GM23248 (cell line): Measurements from ENCODE around the gene ACER2. TPM values are rescaled to one million over a fixed set of nuclear protein-coding genes. Genes with fewer than 3 reads are reported as not detected.
A peak's percentile ranks its signal among the peaks of the same experiment; 100 is the strongest.

Experiments used
- DNase-seq: peaks from one replicate; pipeline ENCODE4 v3.0.0-alpha.2; 2015
- H2AFZ ChIP-seq: fragments of 200-600 bp; sonication (generic); 2 replicates; pipeline ENCODE4 v1.6.1; 2016; ENCODE audit warnings: antibody characterized with exemption
- H3F3A ChIP-seq: fragments of 200-600 bp; sonication (generic); 2 replicates; pipeline ENCODE4 v1.6.1; 2016; ENCODE audit warnings: mild to moderate bottlenecking, antibody characterized with exemption, mixed run types; ENCODE audit not compliant: insufficient read depth
- H3K27ac ChIP-seq: fragments of 200-600 bp; sonication (generic); 2 replicates; pipeline ENCODE4 v1.5.1; 2016; ENCODE audit warnings: mild to moderate bottlenecking
- H3K27me3 ChIP-seq: fragments of 200-600 bp; sonication (generic); replicated peaks from 2 replicates; pipeline ENCODE4 v1.6.1; 2016; ENCODE audit warnings: mild to moderate bottlenecking; ENCODE audit not compliant: insufficient read depth
- H3K36me3 ChIP-seq: fragments of 200-600 bp; sonication (generic); 2 replicates; pipeline ENCODE4 v1.6.1; 2016; ENCODE audit warnings: low read depth, mild to moderate bottlenecking
- H3K4me1 ChIP-seq: fragments of 200-600 bp; sonication (generic); 2 replicates; pipeline ENCODE4 v1.6.1; 2016; ENCODE audit warnings: mild to moderate bottlenecking; ENCODE audit not compliant: insufficient read depth
- H3K4me2 ChIP-seq: fragments of 200-600 bp; sonication (generic); one replicate; pipeline ENCODE4 v1.6.1; 2016; ENCODE audit warnings: mild to moderate bottlenecking; ENCODE audit not compliant: unreplicated experiment
- H3K4me3 ChIP-seq: fragments of 200-600 bp; sonication (generic); 2 replicates; pipeline ENCODE4 v1.5.1; 2016; ENCODE audit warnings: mild to moderate bottlenecking
- H3K79me2 ChIP-seq: fragments of 200-600 bp; sonication (generic); 2 replicates; pipeline ENCODE4 v1.6.1; 2016; ENCODE audit warnings: mild to moderate bottlenecking; ENCODE audit not compliant: insufficient read depth
- H3K9ac ChIP-seq: fragments of 200-600 bp; sonication (generic); 2 replicates; pipeline ENCODE4 v1.6.1; 2016; ENCODE audit warnings: mild to moderate bottlenecking
- H3K9me2 ChIP-seq: fragments of 200-600 bp; sonication (generic); 2 replicates; pipeline ENCODE4 v1.6.1; 2016; ENCODE audit warnings: mixed run types, mild to moderate bottlenecking, moderate library complexity; ENCODE audit not compliant: insufficient read depth
- H3K9me3 ChIP-seq: fragments of 200-600 bp; sonication (generic); one replicate; pipeline ENCODE4 v1.6.1; 2017; ENCODE audit warnings: low read depth
- H4K20me1 ChIP-seq: fragments of 200-600 bp; sonication (generic); 2 replicates; pipeline ENCODE4 v1.6.0; 2016; ENCODE audit not compliant: insufficient read depth
- EZH2 ChIP-seq: fragments of 200-600 bp; sonication (generic); IDR thresholded peaks from 2 replicates; pipeline ENCODE4 v1.6.1; 2018; ENCODE audit warnings: antibody characterized with exemption, mild to moderate bottlenecking; ENCODE audit not compliant: insufficient read depth, poor library complexity, severe bottlenecking
- EZH2phosphoT487 ChIP-seq: fragments of 200-600 bp; sonication (generic); IDR thresholded peaks from 2 replicates; pipeline ENCODE4 v1.6.1; 2018; ENCODE audit warnings: antibody characterized with exemption, moderate library complexity, mild to moderate bottlenecking, low read depth; ENCODE audit not compliant: insufficient read depth
- WGBS, 2 experiments: methylation state at CpG; one replicate each; pipeline ENCODE4 v1.1.6; 2015 to 2017; ENCODE audit warnings: low lambda C conversion rate in 2 of 2, low coverage in 1 of 2; ENCODE audit errors: missing lambda C conversion rate in 2 of 2; 5-methylcytosine and 5-hydroxymethylcytosine counted together
- in situ Hi-C: fragments of 300-500 bp; cut with MboI; formaldehyde crosslinking; loops from 2 replicates; pipeline ENCODE4 v1.15.0; 2020
- polyA plus RNA-seq: library from polyadenylated mRNA; unstranded; fragments of >200 nt; fragmentation: Nextera tagmentation; extraction: Ambion mirVana; gene quantifications from 2 replicates; pipeline ENCODE4 v1.2.1, GENCODE V29; 2016
- total RNA-seq: library from RNA; depleted of rRNA; stranded (reverse); fragments of >200 nt; shearing (Covaris generic); gene quantifications from 2 replicates; pipeline ENCODE4 v1.2.3, GENCODE V29; 2014

ACER2 gene
- total and polyA plus RNA-seq, 2 experiments from 2014 or later = 0.48 to 0.76 TPM

DNA sequence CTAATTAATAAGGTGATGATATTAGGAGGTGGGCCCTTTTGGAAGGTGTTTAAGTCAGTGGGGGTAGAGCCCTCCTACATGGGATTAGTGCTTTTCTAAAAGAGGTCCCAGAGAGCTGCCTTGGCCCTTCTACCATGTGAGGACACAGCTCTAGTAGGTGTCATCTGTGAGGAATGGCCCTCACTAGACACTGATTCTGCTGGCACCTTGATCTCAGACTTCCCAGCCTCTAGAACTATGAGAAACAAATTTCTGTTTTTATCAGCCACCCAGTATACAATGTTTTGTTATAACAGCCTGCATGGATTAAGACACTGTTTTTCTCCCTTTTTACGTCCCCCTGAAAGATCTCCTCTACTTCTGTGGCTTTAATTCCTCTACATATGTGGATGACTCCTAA lies 31.6 kb downstream of the ACER2 start:
- H4K20me1 ChIP-seq = no peaks in the 10 kb centered on the region
- no peaks in the 10 kb centered on the region for H3K9me2 ChIP-seq
- DNase-seq = no peak
- 58 to 59% methylated on average over 1 of the region's 1 CpG for WGBS, 2 experiments
- H3K27ac ChIP-seq = no peak overlapping the region
- H3K4me2 ChIP-seq = no peak overlapping the region
- H3K9me3 ChIP-seq = no peaks in the 10 kb centered on the region
- H3K4me1 ChIP-seq = no peaks in the 10 kb centered on the region
- H2AFZ ChIP-seq = no peak overlapping the region
- TF ChIP-seq EZH2phosphoT487 = no peak
- no peak for TF ChIP-seq EZH2
- no peaks in the 10 kb centered on the region for H3K79me2 ChIP-seq
- in situ Hi-C loops = loop anchor here (25.0 kb wide), 1 partner anchor 353 kb away; no protein-coding TSS in a partner anchor
- H3K9ac ChIP-seq = no peak overlapping the region
- H3K27me3 ChIP-seq = no peaks in the 10 kb centered on the region
- no peaks in the 10 kb centered on the region for H3F3A ChIP-seq
- no peaks in the 10 kb centered on the region for H3K36me3 ChIP-seq
- no peak overlapping the region for H3K4me3 ChIP-seq

DNA sequence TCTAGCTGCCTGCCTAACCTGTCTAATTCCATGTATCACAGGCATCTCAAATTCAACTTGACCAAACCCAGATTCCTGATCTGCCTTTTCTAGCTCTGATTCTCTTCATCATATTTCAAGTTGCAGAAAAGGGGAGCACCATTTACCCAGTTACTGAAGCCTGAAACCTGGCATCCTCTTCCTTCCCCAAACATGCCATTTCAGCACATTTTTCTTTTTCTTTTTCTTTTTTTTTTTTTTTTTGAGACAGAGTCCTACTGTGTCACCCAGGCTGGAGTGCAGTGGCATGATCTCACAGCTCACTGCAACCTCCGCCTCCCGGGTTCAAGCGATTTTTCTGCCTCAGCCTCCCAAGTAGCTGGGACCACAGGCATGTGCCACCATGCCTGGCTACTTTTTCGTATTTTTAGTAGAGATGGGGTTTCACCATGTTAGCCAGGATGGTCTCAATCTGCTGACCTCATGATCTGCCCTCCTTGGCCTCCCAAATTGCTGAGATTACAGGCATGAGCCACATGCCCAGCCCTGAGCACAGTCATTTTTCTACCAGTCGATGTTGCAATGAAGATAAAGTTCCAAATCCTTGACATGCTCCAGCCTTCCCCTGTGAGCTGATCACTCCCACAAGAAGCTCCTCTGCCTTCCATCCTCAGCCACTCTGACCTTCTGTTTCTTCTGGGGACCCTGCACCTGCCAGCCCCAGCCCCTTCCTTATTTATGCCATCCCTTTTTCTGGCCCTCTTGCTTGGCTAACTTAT lies 32.2 kb downstream of the ACER2 start:
- H4K20me1 ChIP-seq = no peaks in the 10 kb centered on the region
- H3F3A ChIP-seq = no peaks in the 10 kb centered on the region
- no peaks in the 10 kb centered on the region for H3K36me3 ChIP-seq
- H3K4me2 ChIP-seq = no peak overlapping the region
- no peaks in the 10 kb centered on the region for H3K79me2 ChIP-seq
- no peak overlapping the region for H3K9ac ChIP-seq
- H3K9me2 ChIP-seq = no peaks in the 10 kb centered on the region
- H2AFZ ChIP-seq = no peak overlapping the region
- 83% methylated on average over 5 of the region's 5 CpGs for WGBS, 2 experiments
- no peaks in the 10 kb centered on the region for H3K27me3 ChIP-seq
- DNase-seq = peak; percentile 48
- in situ Hi-C loops = loop anchor here (25.0 kb wide), 1 partner anchor 354 kb away; no protein-coding TSS in a partner anchor
- no peaks in the 10 kb centered on the region for H3K4me1 ChIP-seq
- no peak overlapping the region for H3K27ac ChIP-seq
- no peaks in the 10 kb centered on the region for H3K9me3 ChIP-seq
- no peak overlapping the region for H3K4me3 ChIP-seq
- TF ChIP-seq EZH2phosphoT487 (no peak), EZH2 (no peak)

DNA sequence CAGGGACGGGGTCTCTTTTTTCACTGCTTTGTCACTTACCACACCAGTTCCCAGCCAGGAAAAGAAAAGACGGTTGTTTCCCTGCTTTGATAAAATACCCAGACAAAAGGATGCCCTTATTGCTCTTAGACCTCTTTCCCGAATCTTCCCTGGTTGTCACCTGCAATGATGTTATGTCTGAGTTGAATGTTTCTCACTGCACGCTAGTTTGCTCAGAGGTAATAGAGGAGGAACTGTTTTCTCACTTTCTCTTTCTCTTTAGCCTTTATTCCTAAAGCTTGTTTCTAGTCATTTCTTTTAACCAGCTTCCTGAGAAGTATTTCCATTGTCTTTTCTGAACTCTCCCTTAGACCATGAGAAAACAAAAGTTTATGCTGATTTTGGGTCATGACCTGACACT lies 32.9 kb downstream of the ACER2 start:
- Histone ChIP-seq H2AFZ (no peak overlapping the region), H3K4me2 (no peak overlapping the region), H3K9me2 (no peaks in the 10 kb centered on the region), H3K4me1 (no peaks in the 10 kb centered on the region), H3K36me3 (no peaks in the 10 kb centered on the region), H3F3A (no peaks in the 10 kb centered on the region), H3K9ac (no peak overlapping the region), H3K79me2 (no peaks in the 10 kb centered on the region), H3K27ac (no peak overlapping the region), H3K27me3 (no peaks in the 10 kb centered on the region), H4K20me1 (no peaks in the 10 kb centered on the region), H3K9me3 (no peaks in the 10 kb centered on the region), H3K4me3 (no peak overlapping the region)
- no peak for DNase-seq
- 48 to 52% methylated on average over 4 of the region's 4 CpGs for WGBS, 2 experiments
- no peak for TF ChIP-seq EZH2
- TF ChIP-seq EZH2phosphoT487 = no peak
- in situ Hi-C loops = loop anchor here (25.0 kb wide), 1 partner anchor 354 kb away; no protein-coding TSS in a partner anchor

DNA sequence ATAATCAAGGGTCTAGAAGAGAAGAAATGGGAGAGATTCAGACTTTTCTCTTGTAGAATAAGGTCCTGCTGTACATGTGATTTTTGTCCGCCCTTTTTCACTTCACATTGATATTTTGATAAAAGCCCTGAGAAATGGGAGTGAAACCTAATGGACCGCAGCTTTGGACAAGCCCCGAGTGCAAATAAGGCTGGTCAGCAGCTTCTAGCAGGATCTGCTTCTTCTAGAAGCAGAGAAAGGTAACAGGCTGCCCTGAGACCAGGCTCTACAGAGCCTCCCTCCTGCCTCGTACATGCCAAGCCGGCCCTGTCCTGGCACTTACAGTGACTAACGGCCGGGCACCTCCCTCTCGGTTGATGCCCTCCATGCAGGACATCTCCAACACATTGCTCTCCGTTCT lies 33.4 kb downstream of the ACER2 start:
- Histone ChIP-seq H3K27ac (no peak overlapping the region), H4K20me1 (no peaks in the 10 kb centered on the region), H3K9me3 (no peaks in the 10 kb centered on the region), H2AFZ (no peak overlapping the region), H3F3A (no peaks in the 10 kb centered on the region), H3K79me2 (no peaks in the 10 kb centered on the region), H3K4me3 (no peak overlapping the region), H3K9me2 (no peaks in the 10 kb centered on the region), H3K4me1 (no peaks in the 10 kb centered on the region), H3K9ac (no peak overlapping the region), H3K4me2 (no peak overlapping the region), H3K27me3 (no peaks in the 10 kb centered on the region), H3K36me3 (no peaks in the 10 kb centered on the region)
- in situ Hi-C loops = loop anchor here (25.0 kb wide), 1 partner anchor 355 kb away; no protein-coding TSS in a partner anchor
- DNase-seq = no peak
- TF ChIP-seq EZH2 = no peak
- TF ChIP-seq EZH2phosphoT487 = no peak
- WGBS, 2 experiments = 80 to 83% methylated on average over 9 of the region's 9 CpGs
